Neural progenitor cell (in vitro differentiated cells): Measurements from ENCODE around the gene IRF1.

ENCODE experiments used
- EZH2 ChIP-seq: fragments of 200-600 bp; sonication (generic); IDR thresholded peaks from 2 replicates; pipeline ENCODE4 v1.6.1; 2017; ENCODE audit warnings: antibody characterized with exemption, mild to moderate bottlenecking, moderate library complexity
- EZH2phosphoT487 ChIP-seq: fragments of 200-600 bp; sonication (generic); IDR thresholded peaks from 2 replicates; pipeline ENCODE4 v1.6.1; 2017; ENCODE audit warnings: antibody characterized with exemption
- TF ChIP-seq, protein P1 (sequence below): fragments of 200-600 bp; sonication (generic); IDR thresholded peaks from 2 replicates; pipeline ENCODE4 v1.5.1; 2017; ENCODE audit warnings: antibody characterized with exemption, mild to moderate bottlenecking

DNA sequence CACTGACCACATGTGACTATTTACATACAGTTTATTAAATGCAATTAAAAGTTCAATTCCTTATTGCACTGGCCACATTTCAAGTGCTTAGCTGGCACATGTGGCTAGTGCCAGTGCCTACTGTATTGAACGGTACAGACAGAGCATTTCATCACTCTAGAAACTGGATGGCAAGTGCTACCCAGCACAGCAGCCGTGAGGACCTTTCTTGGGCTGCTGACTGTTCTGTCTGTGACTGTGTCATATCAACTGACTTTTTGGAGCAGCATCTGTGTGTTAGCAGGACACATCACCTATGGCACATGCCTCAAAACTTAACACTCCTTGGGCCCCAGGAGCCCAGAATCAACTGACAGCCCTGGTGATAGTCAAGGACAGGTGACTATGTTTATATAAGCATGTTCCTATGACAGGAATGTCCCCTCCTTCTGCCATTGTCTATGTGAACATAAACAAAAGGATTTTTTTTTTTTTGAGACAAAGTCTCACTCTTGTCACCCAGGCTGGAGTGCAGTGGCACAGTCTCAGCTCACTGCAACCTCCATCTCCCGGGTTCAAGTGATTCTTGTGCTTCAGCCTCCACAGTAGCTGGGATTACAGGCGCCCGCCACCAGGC lies 8.9 kb downstream of the IRF1 start:
- TF ChIP-seq, protein P1, sequence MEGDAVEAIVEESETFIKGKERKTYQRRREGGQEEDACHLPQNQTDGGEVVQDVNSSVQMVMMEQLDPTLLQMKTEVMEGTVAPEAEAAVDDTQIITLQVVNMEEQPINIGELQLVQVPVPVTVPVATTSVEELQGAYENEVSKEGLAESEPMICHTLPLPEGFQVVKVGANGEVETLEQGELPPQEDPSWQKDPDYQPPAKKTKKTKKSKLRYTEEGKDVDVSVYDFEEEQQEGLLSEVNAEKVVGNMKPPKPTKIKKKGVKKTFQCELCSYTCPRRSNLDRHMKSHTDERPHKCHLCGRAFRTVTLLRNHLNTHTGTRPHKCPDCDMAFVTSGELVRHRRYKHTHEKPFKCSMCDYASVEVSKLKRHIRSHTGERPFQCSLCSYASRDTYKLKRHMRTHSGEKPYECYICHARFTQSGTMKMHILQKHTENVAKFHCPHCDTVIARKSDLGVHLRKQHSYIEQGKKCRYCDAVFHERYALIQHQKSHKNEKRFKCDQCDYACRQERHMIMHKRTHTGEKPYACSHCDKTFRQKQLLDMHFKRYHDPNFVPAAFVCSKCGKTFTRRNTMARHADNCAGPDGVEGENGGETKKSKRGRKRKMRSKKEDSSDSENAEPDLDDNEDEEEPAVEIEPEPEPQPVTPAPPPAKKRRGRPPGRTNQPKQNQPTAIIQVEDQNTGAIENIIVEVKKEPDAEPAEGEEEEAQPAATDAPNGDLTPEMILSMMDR: no peak
- TF ChIP-seq EZH2: no peak
- TF ChIP-seq EZH2phosphoT487: no peak
